Effector CD4-positive, alpha-beta T cell (primary cell): ENCODE results near the gene FOXP4.

ENCODE experiments used
- DNase-seq: peaks from one replicate; pipeline ENCODE4 v3.0.0-alpha.2; 2020

Gene FOXP4

DNA sequence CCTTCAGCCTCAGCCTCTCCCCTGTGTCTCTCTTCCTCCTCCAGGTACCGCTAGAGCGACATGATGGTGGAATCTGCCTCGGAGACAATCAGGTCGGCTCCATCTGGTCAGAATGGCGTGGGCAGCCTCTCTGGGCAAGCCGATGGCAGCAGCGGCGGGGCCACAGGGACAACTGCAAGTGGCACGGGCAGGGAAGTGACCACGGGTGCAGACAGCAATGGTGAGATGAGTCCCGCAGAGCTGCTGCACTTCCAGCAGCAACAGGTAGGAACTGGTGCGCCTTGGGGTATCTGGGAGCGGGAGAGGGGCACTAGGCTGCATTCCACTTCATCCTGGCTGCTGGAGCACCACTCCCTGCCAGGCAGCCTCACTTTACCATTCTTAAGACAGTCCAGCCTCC lies 19.5 kb downstream of the FOXP4 start:
- no peak for DNase-seq

GRCh38 chr6:41566961-41567360 lies 20.8 kb downstream of the FOXP4 start:
- no peak for DNase-seq

GRCh38 chr6:41567684-41568083 lies 21.5 kb downstream of the FOXP4 start:
- DNase-seq: no peak

- no peak for DNase-seq
These were observed 22.0 kb downstream of the FOXP4 start for GRCh38 chr6:41568202-41568584.

DNA sequence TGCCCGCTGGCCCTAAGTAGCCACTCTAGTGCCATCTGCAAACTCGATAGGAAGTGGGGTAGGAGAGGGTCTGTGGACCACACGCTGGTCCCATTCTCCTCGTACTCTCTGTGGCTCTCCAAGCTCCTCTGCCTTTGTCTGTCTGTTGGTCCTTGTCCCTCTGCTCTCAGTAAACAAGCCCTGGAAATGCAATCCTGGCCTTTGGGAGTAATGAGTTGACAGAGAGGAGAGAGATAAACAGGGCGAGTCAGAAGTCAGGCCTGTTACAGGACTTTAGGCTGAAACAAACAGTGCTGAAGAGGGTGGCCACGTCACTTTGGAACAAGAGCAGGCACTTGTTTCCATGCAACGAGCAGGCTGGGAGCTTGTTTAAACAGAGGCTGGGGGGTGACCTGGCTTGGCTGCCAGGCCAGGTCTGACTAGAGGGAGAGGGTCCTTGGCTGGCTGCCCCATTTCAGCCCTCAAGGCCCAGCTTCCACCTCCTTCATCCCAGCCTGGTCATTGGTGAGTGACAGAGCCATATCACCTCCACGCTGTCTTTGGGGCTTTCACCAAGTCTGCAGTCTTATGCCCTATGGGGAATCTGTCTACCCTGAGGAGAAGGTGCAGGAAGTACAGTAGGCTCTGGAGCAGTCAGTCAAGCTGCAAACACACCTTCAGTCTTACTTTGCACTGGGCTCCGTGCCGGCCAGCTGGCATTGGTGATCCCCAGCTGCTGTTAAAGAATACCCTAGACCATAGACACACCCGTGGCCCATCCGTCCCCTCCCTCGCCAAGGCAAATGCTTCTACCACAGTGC lies 22.6 kb downstream of the FOXP4 start:
- DNase-seq: no peak

DNA sequence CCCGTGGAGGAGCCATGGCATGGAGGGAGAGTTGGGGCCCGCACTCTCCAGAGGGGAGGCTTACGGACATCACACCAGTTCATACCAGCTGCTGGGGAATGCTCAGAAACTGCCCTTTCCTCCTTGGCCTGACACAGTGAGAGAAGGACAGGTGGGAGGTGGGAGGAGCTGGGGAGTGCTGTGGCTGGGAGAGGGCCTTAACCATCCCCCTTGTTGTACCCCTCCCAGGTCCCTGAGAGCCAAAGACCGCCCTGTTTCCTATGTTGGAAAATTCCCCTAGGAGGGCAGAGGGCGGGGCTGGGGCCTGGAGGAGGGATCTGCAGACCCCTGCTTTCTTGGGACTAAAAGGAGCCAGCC lies 24.1 kb downstream of the FOXP4 start:
- DNase-seq: no peak

DNA sequence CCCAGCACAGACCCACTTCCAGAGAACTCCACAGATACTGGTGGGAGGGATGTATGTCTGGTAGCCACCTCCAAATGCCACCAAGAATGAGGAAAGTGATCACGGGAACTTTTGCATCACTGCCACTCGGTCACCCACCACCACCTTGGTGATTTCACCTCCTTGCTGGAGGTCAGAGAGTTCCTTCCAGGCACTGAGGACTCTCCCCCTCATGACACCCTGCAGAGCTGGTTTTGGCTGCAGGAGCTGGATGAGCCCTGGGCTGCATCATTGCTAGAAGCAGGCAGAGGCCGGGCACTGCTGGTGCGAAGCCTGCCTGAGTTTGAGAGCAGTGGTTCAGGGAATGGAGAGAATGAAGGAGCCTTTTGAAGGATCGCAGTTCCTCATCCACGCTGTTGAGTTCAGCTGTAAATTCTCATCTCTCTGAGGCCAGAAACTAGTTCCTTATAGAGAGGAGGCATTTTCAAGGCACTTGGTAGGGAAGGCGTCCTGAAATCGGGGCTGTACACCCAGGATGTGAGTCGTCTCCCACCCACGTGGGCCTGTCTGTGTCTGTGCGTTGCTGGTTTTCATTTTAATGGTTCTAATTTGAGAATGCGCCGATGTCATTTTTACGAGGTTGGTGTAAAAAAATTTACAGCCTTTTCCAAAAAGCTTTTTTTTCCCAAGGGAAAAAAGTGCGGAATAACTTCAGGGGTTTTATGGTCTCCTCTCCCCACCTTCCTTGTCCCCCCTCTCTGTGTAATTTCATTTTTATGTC lies 25.0 kb downstream of the FOXP4 start:
- no peak for DNase-seq

- DNase-seq: no peak
These were observed 26.4 kb downstream of the FOXP4 start for GRCh38 chr6:41572613-41573012.

GRCh38 chr6:41573276-41573675 lies 27.1 kb downstream of the FOXP4 start:
- no peak for DNase-seq

- DNase-seq: no peak
These were observed 27.8 kb downstream of the FOXP4 start for GRCh38 chr6:41573985-41574384.

DNA sequence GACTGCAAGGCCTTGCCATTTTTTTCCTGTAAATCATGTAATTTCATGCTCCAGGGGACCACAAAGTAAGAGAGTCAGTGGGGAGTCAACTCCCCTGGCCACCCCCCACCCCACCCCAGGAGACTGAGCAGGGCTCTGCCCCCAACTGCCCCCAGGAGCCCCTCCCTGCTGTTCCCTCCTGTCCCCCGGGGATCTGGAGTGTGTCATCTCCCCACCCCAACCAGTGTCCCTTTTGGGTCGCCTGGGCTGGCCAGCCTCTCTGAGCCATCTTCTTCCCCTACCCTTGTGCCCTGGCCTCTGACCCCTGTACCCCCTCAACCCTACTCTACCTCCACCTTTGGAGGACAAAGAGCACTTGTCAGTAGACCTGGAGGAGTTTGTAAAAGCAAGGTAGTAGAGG lies 29.4 kb downstream of the FOXP4 start:
- no peak for DNase-seq

DNA sequence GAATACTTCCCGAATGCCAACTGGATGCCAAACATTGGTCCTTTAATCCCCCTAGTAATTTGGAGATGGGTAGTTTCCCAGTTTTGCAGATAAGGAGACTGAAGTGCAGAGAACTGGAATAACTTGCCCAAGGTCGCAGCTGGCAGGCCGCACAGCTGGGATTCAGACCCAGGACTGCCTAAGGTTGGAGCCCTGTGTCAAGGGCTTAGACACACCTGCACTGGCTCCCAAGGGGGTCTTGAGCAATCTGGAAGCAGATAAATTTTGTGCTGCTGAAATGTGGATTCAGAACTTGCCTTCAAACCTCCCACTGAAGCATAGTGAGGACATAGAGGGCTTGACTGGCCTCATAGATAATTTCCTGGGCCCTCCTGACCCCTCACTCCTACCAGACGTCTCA lies 30.5 kb downstream of the FOXP4 start:
- DNase-seq: no peak

- no peak for DNase-seq
These were observed 31.4 kb downstream of the FOXP4 start for GRCh38 chr6:41577356-41578216.

DNA sequence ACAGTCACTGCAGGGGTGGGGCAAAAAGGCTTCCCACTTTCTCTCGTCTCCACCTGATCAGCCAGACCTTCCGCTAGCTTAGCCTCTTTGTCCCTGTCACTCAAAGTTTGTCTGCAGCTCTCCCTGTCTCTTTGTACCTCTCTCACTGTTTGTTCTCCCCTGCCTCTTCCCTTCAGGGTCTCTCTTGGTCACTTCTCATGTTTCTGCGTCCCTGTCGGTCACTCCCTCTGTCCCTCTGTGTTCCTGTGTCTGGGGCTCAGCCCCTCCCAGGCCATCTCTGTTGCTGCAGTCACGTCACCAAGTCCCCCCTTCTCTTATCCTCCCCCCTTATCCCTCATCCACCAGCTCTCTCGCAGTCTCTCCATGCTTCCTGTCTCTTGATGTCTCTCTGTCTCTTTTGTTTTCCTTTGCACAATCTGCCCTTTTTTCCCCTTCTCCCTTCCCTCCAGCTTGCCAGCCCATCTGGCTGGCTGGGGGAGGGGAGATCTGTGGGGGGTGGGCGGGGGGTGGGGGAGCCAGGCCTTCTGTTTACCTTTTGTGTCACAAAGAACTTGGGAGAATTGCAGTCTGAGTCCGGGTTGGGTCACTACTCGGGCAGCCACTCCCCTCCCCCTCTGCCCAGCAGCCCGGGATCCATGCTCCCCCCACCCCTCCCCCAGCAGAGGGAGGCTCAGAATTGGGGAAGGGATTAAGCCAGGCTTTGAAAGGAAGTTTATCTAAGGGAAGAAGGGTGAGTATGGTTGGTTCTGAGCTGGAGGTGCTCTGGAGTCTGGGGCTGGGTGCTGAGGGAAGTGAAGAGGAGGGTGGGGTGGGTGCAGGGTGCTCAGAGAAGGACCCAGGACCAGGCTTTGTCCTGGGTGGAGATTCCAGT lies 32.3 kb downstream of the FOXP4 start:
- no peak for DNase-seq

DNA sequence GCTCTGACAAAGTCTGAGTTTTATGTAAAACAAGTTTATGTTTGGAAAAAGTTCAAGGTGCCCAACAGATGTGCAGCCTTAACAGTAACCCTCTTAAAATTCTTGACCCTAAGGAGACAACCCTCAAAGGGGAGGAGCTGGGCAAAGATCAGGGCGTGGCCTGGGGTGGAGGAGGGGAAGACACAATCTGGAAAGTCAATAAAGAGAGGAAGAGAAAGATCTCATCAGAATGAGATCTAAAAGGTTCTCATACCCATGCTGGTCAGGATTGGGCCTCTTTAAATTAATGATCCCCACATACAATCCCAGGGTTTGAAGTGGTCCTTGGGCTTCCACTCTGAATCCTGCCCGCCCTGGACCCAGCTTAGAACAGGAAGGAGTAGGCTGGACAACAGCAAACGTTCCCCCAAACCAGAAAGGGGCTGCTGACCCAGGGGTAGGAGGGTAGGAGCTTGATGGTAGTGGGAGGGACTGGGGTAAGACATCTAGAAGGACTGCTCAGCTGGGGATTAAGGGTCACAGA lies 33.0 kb downstream of the FOXP4 start:
- DNase-seq: no peak

GRCh38 chr6:41580690-41581089 lies 34.5 kb downstream of the FOXP4 start:
- DNase-seq: no peak

- no peak for DNase-seq
These were observed 35.3 kb downstream of the FOXP4 start for GRCh38 chr6:41581381-41581991.

GRCh38 chr6:41582540-41582939 lies 36.4 kb downstream of the FOXP4 start:
- no peak for DNase-seq

GRCh38 chr6:41583565-41583964 lies 37.4 kb downstream of the FOXP4 start:
- no peak for DNase-seq

DNA sequence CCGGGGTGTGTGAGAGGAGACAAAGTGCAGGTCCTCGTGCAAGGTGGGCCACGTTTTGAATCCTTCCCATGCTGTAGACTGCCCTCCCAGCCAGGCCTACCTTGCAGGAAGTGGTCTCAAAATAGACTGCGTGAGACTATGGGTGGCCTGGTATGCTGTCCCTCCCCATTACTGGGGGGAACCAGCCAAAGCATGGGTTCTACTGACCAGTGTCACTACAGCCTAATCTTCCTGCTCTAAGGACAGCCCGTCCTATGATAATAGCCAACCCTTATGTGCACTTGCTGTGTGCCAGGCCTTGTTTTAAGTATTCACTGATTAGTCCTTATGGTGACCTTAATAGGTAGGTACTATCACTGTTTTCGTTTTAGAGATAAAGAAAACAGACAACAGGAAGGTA lies 38.0 kb downstream of the FOXP4 start:
- no peak for DNase-seq

DNA sequence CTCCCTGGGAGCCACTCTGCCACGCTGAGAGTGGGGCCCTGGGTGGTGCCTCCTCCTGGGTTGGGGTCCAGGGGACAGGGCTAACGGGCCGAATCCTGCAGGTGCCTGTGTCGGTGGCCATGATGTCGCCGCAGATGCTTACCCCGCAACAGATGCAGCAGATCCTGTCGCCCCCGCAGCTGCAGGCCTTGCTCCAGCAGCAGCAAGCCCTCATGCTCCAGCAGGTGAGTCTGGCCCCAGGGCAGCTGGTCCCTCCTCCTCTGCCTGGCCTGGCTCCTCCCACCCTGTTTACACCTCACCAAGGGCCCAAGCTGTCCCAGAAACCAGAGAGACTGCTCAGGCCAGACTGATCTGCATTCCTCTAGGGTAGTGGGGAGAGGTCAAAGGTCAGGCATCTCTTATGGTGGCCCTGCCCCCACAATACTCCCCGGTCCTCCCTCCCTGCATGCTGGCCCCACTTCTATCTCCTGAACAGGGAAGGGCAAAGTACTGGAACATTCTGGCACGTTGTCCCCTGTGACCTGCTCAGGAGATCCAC lies 38.6 kb downstream of the FOXP4 start:
- no peak for DNase-seq

DNA sequence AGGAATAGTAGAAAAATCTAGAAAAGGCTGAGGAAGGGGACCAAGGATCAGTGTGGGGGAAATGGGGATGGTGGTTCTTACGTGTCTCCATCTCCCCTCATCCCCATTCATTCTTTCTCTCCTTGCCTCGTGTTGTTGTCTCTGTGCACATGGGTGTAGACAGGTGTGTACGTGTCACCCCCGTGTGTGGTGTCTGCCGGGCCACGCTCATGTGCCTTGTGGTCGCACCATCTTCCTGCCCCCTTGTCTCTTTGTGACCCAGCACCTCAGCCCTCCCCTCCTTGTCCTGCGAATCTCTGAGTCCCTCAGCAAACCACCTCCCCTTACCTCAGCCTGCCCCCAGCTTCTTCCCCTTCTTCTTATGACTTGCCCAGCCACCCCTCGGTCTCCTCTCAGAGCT lies 39.4 kb downstream of the FOXP4 start:
- no peak for DNase-seq
